Measurements from ENCODE around the gene HRH3. TPM values are rescaled to one million over a fixed set of nuclear protein-coding genes. Genes with fewer than 3 reads are reported as not detected.

Gene HRH3
- total and polyA plus RNA-seq, 2 donors (not counting 1 experiment from before 2014, with no cell fraction given), result not detected

- ChIA-PET POLR2A (no interaction called here), CTCF (interaction anchor here (0.6 kb wide), 1 partner anchor 212 kb away, joined by 3 read pairs; no protein-coding TSS in a partner anchor)
- Mint-ChIP-seq H3K9me3 (ENCODE audit: insufficient read depth) (no peaks in the 10 kb centered on the region), H3K27ac (no peak overlapping the region), H3K4me3 (no peak overlapping the region), H3K27me3 (peaks cover 33% of the 10 kb centered on the region), H3K4me1 (peaks cover 2% of the 10 kb centered on the region)
- H4K20me1 ChIP-seq (ENCODE audit: control insufficient read depth, insufficient read depth, low read length, poor library complexity, severe bottlenecking), result peaks cover 5% of the 10 kb centered on the region
- DNase-seq (no peak), ATAC-seq (ENCODE audit: low read depth) (no peak)
- WGBS (ENCODE audit: insufficient coverage), result 83% methylated on average over 7 of the region's 13 CpGs
- H3K36me3 ChIP-seq (replicated peaks in 1 of 2; ENCODE audit: control extremely low read depth in 1 of 2, control insufficient read depth in 1 of 2, extremely low read depth in 1 of 2, insufficient read depth in 2 of 2, low read length in 1 of 2), result no peaks in the 10 kb centered on the region
- no peak overlapping the region for H3K9ac ChIP-seq (ENCODE audit: low read length)
- H2AFZ ChIP-seq (ENCODE audit: insufficient read depth, low read depth, low read length, poor library complexity, severe bottlenecking), result no peak overlapping the region
- peaks cover 0 to 34% (median 0%) of the 10 kb centered on the region in 3 donors for H3K9me3 ChIP-seq (ENCODE audit: control extremely low read depth in 1 of 3, control insufficient read depth in 2 of 3, insufficient read depth in 1 of 3, low read length in 2 of 3)
- H3K27me3 ChIP-seq (replicated peaks in 1 of 4; ENCODE audit: control extremely low read depth in 1 of 4, control insufficient read depth in 3 of 4, insufficient read depth in 4 of 4, low read length in 3 of 4), result peaks cover 0 to 74% (median 30%) of the 10 kb centered on the region in 4 experiments
- H3K79me2 ChIP-seq (ENCODE audit: control insufficient read depth, insufficient read depth, low read length), result no peaks in the 10 kb centered on the region
- no peak overlapping the region for H3K4me3 ChIP-seq (ENCODE audit: control extremely low read depth in 1 of 5, extremely low read depth in 1 of 5, insufficient read depth in 1 of 5, low read depth in 2 of 5, low read length in 4 of 5)
- H3K4me1 ChIP-seq (ENCODE audit: control insufficient read depth in 2 of 2, insufficient read depth in 2 of 2, low read length in 2 of 2), result peaks cover 12 to 17% of the 10 kb centered on the region in 2 donors
- intact Hi-C loops (cut with micrococcal nuclease), result no loop called here
- H3K27ac ChIP-seq (ENCODE audit: low read length in 2 of 2), result no peak overlapping the region
- TF ChIP-seq EZH2 (IDR thresholded peaks at IDR 0.05; ENCODE audit: borderline replicate concordance, insufficient read depth, low read depth, low read length, poor library complexity, severe bottlenecking), result no peak
- TF ChIP-seq, protein P1, sequence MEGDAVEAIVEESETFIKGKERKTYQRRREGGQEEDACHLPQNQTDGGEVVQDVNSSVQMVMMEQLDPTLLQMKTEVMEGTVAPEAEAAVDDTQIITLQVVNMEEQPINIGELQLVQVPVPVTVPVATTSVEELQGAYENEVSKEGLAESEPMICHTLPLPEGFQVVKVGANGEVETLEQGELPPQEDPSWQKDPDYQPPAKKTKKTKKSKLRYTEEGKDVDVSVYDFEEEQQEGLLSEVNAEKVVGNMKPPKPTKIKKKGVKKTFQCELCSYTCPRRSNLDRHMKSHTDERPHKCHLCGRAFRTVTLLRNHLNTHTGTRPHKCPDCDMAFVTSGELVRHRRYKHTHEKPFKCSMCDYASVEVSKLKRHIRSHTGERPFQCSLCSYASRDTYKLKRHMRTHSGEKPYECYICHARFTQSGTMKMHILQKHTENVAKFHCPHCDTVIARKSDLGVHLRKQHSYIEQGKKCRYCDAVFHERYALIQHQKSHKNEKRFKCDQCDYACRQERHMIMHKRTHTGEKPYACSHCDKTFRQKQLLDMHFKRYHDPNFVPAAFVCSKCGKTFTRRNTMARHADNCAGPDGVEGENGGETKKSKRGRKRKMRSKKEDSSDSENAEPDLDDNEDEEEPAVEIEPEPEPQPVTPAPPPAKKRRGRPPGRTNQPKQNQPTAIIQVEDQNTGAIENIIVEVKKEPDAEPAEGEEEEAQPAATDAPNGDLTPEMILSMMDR (IDR thresholded peaks at IDR 0.05), result no peak
- no peak overlapping the region for H3K4me2 ChIP-seq (replicated peaks; ENCODE audit: low read depth, low read length, poor library complexity, severe bottlenecking)
Measured at GRCh38 chr20:62222972-62223371, 2.9 kb upstream of the HRH3 start.

GRCh38 chr20:62222266-62222850 is 2.3 kb upstream of the HRH3 start:
- Histone ChIP-seq H3K4me1 (ENCODE audit: control insufficient read depth in 2 of 2, insufficient read depth in 2 of 2, low read length in 2 of 2) (peaks cover 12 to 17% of the 10 kb centered on the region in 2 donors), H3K9me3 (ENCODE audit: control extremely low read depth in 1 of 3, control insufficient read depth in 2 of 3, insufficient read depth in 1 of 3, low read length in 2 of 3) (peaks cover 0 to 34% (median 0%) of the 10 kb centered on the region in 3 donors), H3K79me2 (ENCODE audit: control insufficient read depth, insufficient read depth, low read length) (no peaks in the 10 kb centered on the region), H3K36me3 (replicated peaks in 1 of 2; ENCODE audit: control extremely low read depth in 1 of 2, control insufficient read depth in 1 of 2, extremely low read depth in 1 of 2, insufficient read depth in 2 of 2, low read length in 1 of 2) (no peaks in the 10 kb centered on the region), H3K4me2 (replicated peaks; ENCODE audit: low read depth, low read length, poor library complexity, severe bottlenecking) (no peak overlapping the region), H3K27ac (ENCODE audit: low read length in 2 of 2) (no peak overlapping the region), H4K20me1 (ENCODE audit: control insufficient read depth, insufficient read depth, low read length, poor library complexity, severe bottlenecking) (peaks cover 5% of the 10 kb centered on the region), H2AFZ (ENCODE audit: insufficient read depth, low read depth, low read length, poor library complexity, severe bottlenecking) (no peak overlapping the region), H3K4me3 (ENCODE audit: control extremely low read depth in 1 of 5, extremely low read depth in 1 of 5, insufficient read depth in 1 of 5, low read depth in 2 of 5, low read length in 4 of 5) (no peak overlapping the region), H3K27me3 (replicated peaks in 1 of 4; ENCODE audit: control extremely low read depth in 1 of 4, control insufficient read depth in 3 of 4, insufficient read depth in 4 of 4, low read length in 3 of 4) (peaks cover 0 to 75% (median 33%) of the 10 kb centered on the region in 4 experiments), H3K9ac (ENCODE audit: low read length) (no peak overlapping the region)
- H3K27me3 Mint-ChIP-seq, result peaks cover 36% of the 10 kb centered on the region
- no peak overlapping the region for H3K27ac Mint-ChIP-seq
- WGBS (ENCODE audit: insufficient coverage), result 88% methylated on average over 18 of the region's 18 CpGs
- no peak overlapping the region for H3K4me3 Mint-ChIP-seq
- DNase-seq (no peak), ATAC-seq (ENCODE audit: low read depth) (no peak)
- H3K4me1 Mint-ChIP-seq, result peaks cover 2% of the 10 kb centered on the region
- ChIA-PET CTCF (interaction anchor here (0.6 kb wide), 1 partner anchor 212 kb away, joined by 3 read pairs; no protein-coding TSS in a partner anchor), POLR2A (no interaction called here)
- H3K9me3 Mint-ChIP-seq (ENCODE audit: insufficient read depth), result no peaks in the 10 kb centered on the region
- TF ChIP-seq, protein P1 (IDR thresholded peaks at IDR 0.05), result no peak
- intact Hi-C loops (cut with micrococcal nuclease), result no loop called here

All from B cell (primary cell).